GM23338 (cell line): ENCODE results near the gene RAMAC.
"Not testable (repeated sequence)": the region's sequence is repeated elsewhere in the genome, so short reads cannot be mapped to it uniquely, and the experiment has no call there.

Experiments
- EZH2 ChIP-seq: fragments of 200-600 bp; sonication (generic); IDR thresholded peaks from one replicate; pipeline ENCODE4 v1.8.0; 2017; ENCODE audit warnings: antibody characterized with exemption, mild to moderate bottlenecking, low read depth; ENCODE audit not compliant: unreplicated experiment
- EZH2phosphoT487 ChIP-seq: fragments of 200-600 bp; sonication (generic); IDR thresholded peaks from one replicate; pipeline ENCODE4 v1.8.1; 2018; ENCODE audit warnings: antibody characterized with exemption; ENCODE audit not compliant: unreplicated experiment
- TF ChIP-seq, protein P1 (sequence below), 2 experiments: fragments of 200-600 bp in 1 of 2; sonication (generic) in 1 of 2; conservative IDR thresholded peaks; 2 replicates each; pipeline versions ENCODE4 v1.5.1 to v1.6.1; 2016 to 2017; ENCODE audit warnings: antibody characterized with exemption in 2 of 2, low read depth in 2 of 2, mild to moderate bottlenecking in 2 of 2, moderate library complexity in 1 of 2

DNA sequence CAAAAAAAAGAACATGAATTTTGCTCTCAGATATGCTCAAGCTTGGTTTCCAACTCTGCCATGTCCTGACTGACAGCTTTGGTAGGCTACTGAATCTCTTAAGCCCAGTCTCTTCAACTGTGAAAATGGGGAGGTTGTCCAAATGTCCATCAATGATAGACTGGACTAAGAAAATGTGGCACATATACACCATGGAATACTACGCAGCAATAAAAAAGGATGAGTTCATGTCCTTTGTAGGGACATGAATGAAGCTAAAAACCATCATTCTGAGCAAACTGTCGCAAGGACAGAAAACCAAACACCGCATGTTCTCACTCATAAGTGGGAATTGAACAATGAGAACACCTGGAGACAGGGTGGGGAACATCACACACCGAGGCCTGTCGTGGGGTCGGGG lies 46.3 kb upstream of the RAMAC start:
- not testable (repeated sequence) for TF ChIP-seq EZH2, EZH2phosphoT487
- TF ChIP-seq, protein P1, sequence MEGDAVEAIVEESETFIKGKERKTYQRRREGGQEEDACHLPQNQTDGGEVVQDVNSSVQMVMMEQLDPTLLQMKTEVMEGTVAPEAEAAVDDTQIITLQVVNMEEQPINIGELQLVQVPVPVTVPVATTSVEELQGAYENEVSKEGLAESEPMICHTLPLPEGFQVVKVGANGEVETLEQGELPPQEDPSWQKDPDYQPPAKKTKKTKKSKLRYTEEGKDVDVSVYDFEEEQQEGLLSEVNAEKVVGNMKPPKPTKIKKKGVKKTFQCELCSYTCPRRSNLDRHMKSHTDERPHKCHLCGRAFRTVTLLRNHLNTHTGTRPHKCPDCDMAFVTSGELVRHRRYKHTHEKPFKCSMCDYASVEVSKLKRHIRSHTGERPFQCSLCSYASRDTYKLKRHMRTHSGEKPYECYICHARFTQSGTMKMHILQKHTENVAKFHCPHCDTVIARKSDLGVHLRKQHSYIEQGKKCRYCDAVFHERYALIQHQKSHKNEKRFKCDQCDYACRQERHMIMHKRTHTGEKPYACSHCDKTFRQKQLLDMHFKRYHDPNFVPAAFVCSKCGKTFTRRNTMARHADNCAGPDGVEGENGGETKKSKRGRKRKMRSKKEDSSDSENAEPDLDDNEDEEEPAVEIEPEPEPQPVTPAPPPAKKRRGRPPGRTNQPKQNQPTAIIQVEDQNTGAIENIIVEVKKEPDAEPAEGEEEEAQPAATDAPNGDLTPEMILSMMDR (conservative IDR thresholded peaks at IDR 0.05; ENCODE audit: low read depth in 2 of 2): not testable (repeated sequence)
